Measurements from ENCODE around the gene DECR2.

- TF ChIP-seq CTCF (IDR thresholded peaks at IDR 0.05) (no peak), EZH2phosphoT487 (IDR thresholded peaks at IDR 0.05) (no peak)
Measured at GRCh38 chr16:363110-363765, 38.4 kb upstream of the DECR2 start.
